Muscle layer of duodenum (tissue), 2 donors: ENCODE results near the gene RREB1.

Source experiments
- H3K27ac ChIP-seq: one replicate; pipeline ENCODE4 v1.7.0; 2013; ENCODE audit warnings: mild to moderate bottlenecking, low read length
- H3K27me3 ChIP-seq: one replicate; pipeline ENCODE4 v1.7.0; 2013; ENCODE audit warnings: low read depth, mild to moderate bottlenecking, control low read depth, low read length
- H3K36me3 ChIP-seq, 2 donors: one replicate each; pipeline ENCODE4 v1.7.0; 2013; ENCODE audit warnings: low read length in 2 of 2, control low read depth in 1 of 2, mild to moderate bottlenecking in 1 of 2; ENCODE audit not compliant: insufficient read depth in 2 of 2, control insufficient read depth in 1 of 2
- H3K4me1 ChIP-seq, 2 donors: one replicate each; pipeline ENCODE4 v1.7.0; 2013; ENCODE audit warnings: low read length in 2 of 2, mild to moderate bottlenecking in 2 of 2, control low read depth in 1 of 2, moderate library complexity in 1 of 2; ENCODE audit not compliant: insufficient read depth in 2 of 2, control insufficient read depth in 1 of 2
- H3K4me3 ChIP-seq, 2 donors: one replicate each; pipeline ENCODE4 v1.7.0; 2013; ENCODE audit warnings: low read length in 2 of 2, low read depth in 1 of 2, mild to moderate bottlenecking in 1 of 2
- H3K9me3 ChIP-seq, 2 donors: one replicate each; pipeline ENCODE4 v1.7.0; 2013; ENCODE audit warnings: low read length in 2 of 2, control low read depth in 1 of 2, mild to moderate bottlenecking in 1 of 2; ENCODE audit not compliant: control insufficient read depth in 1 of 2
- donor health status: healthy.

The RREB1 gene

DNA sequence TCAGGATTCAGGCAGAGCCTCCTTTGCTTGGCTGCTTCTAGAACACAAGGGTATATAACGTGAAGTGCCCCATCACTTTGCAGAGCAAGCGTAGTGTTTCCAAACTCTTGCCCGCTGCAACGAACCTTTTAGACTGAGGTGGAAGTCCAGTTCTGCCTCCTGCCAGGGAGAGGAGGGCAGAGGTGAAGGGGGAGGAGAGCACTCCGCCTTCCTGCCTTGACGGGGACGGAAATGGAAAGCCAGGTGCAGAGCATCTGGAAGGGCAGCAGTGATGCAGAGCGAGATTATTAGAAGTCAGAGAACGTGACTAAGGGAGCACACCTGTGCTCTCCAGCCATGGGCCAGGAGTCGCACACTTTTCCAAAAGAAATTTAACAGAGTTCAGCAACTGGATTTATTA is 63.4 kb downstream of the RREB1 start:
- no peak overlapping the region for H3K4me3 ChIP-seq
- no peak overlapping the region for H3K27ac ChIP-seq
- H3K36me3 ChIP-seq: no peaks in the 10 kb centered on the region
- H3K9me3 ChIP-seq: no peaks in the 10 kb centered on the region
- H3K27me3 ChIP-seq: no peaks in the 10 kb centered on the region
- H3K4me1 ChIP-seq: peaks cover 23 to 48% of the 10 kb centered on the region in 2 donors

DNA sequence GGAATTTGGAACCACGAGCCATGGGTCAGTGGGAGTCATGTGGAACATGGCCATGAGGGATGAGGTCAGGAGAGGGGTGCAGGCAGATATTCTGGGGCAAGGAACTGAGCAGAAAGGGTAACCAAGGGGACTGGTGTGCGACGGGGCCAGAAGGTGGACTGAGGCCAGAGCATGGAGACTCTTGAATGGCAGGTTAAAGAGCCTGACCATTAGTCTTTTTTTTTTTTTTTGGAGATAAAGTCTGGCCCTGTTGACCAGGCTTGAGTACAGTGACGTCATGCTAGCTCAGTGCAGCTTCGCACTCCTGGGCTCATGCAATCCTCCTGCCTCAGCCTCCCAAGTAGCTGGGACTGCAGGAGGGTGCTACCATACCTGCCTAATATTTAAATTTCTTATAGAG is 64.0 kb downstream of the RREB1 start:
- H3K4me1 ChIP-seq: peaks cover 17 to 47% of the 10 kb centered on the region in 2 donors
- H3K27me3 ChIP-seq: no peaks in the 10 kb centered on the region
- no peaks in the 10 kb centered on the region for H3K9me3 ChIP-seq
- H3K4me3 ChIP-seq: no peak overlapping the region
- no peak overlapping the region for H3K27ac ChIP-seq
- H3K36me3 ChIP-seq: no peaks in the 10 kb centered on the region

DNA sequence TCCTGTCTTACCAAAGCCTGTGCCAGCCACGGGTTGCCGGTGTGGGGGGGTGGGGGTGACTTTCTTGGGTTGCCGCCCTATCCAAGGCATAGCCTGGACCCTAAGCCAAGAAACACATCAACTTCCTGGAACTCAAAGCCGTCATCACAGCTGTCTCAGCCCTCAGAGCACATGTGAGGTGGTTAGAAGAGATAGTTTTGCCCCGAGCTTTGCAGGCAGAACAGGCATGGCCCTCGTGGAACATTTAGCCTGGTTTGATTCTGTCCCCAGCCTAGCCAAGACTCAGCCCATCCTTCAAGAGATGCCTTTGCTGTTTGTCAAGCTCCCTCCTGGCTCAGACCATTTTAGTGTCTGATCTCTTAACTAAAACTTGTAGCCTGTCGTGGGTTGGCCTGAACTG is 64.9 kb downstream of the RREB1 start:
- H3K4me1 ChIP-seq: peaks cover 15 to 45% of the 10 kb centered on the region in 2 donors
- H3K27me3 ChIP-seq: no peaks in the 10 kb centered on the region
- H3K36me3 ChIP-seq: no peaks in the 10 kb centered on the region
- H3K27ac ChIP-seq: no peak overlapping the region
- H3K9me3 ChIP-seq: no peaks in the 10 kb centered on the region
- no peak overlapping the region for H3K4me3 ChIP-seq

GRCh38 chr6:7173843-7174503 is 66.2 kb downstream of the RREB1 start:
- Histone ChIP-seq H3K4me1 (peaks cover 8 to 33% of the 10 kb centered on the region in 2 donors), H3K27ac (no peak overlapping the region), H3K9me3 (no peaks in the 10 kb centered on the region), H3K36me3 (no peaks in the 10 kb centered on the region), H3K27me3 (no peaks in the 10 kb centered on the region), H3K4me3 (no peak overlapping the region)

- no peak overlapping the region for H3K27ac ChIP-seq
- peaks cover 5 to 7% of the 10 kb centered on the region in 2 donors for H3K36me3 ChIP-seq
- H3K9me3 ChIP-seq: no peaks in the 10 kb centered on the region
- no peaks in the 10 kb centered on the region for H3K27me3 ChIP-seq
- no peak overlapping the region for H3K4me3 ChIP-seq
- peaks cover 0 to 18% of the 10 kb centered on the region in 2 donors for H3K4me1 ChIP-seq
Measured at GRCh38 chr6:7175462-7175861, 67.7 kb downstream of the RREB1 start.

DNA sequence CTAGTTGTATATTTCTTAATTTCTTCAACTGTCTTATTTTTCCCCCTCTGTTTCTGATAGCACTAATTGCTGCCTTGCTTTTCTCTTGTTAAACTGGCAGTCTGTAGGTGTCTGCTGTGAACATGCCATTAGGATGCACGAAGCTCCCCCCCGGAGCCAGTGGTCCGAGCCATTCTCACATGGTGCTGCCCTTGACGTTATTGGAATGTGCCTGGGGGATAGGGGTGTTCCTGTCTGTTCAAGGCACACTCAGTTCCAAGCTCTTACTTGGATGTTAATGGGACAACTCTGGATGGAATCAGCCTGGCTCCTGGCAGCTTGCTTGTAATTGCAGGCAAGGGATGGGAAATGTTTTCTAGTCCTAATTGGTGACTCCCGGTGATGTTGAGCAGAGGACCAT is 68.4 kb downstream of the RREB1 start:
- Histone ChIP-seq H3K9me3 (no peaks in the 10 kb centered on the region), H3K4me3 (no peak overlapping the region), H3K36me3 (peaks cover 11 to 15% of the 10 kb centered on the region in 2 donors), H3K27ac (no peak overlapping the region), H3K4me1 (peaks cover 0 to 16% of the 10 kb centered on the region in 2 donors), H3K27me3 (no peaks in the 10 kb centered on the region)

GRCh38 chr6:7178280-7178679 is 70.5 kb downstream of the RREB1 start:
- Histone ChIP-seq H3K4me3 (no peak overlapping the region), H3K27me3 (no peaks in the 10 kb centered on the region), H3K36me3 (peaks cover 31% of the 10 kb centered on the region in 2 donors), H3K27ac (no peak overlapping the region), H3K4me1 (peaks cover 0 to 16% of the 10 kb centered on the region in 2 donors), H3K9me3 (no peaks in the 10 kb centered on the region)

GRCh38 chr6:7180751-7181150 is 73.0 kb downstream of the RREB1 start:
- Histone ChIP-seq H3K4me3 (no peak overlapping the region), H3K27ac (no peak overlapping the region), H3K36me3 (peaks cover 36 to 40% of the 10 kb centered on the region in 2 donors), H3K27me3 (no peaks in the 10 kb centered on the region), H3K4me1 (peaks cover 0 to 9% of the 10 kb centered on the region in 2 donors), H3K9me3 (no peaks in the 10 kb centered on the region)

DNA sequence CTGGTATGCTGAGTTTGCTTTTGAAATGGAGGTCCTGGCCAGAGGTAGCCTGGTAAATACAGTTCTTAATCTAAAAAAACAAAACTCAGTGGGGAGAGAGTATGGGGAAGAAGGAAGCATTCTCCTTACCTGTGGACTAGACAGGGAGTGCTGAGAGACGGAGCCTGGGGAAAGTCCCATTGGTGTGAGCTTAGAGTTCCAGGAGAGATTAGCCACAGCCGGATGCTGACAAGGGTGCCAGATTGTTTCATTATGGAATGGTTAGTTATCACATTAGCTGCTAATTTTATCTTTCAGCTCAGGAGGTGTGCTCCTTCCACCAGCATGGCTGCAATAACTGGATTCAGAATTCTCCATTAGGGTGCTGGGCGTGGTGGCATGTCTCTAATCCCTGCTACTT is 75.9 kb downstream of the RREB1 start:
- no peaks in the 10 kb centered on the region for H3K4me1 ChIP-seq
- no peak overlapping the region for H3K27ac ChIP-seq
- H3K36me3 ChIP-seq: peaks cover 44 to 62% of the 10 kb centered on the region in 2 donors
- H3K27me3 ChIP-seq: no peaks in the 10 kb centered on the region
- no peaks in the 10 kb centered on the region for H3K9me3 ChIP-seq
- no peak overlapping the region for H3K4me3 ChIP-seq

DNA sequence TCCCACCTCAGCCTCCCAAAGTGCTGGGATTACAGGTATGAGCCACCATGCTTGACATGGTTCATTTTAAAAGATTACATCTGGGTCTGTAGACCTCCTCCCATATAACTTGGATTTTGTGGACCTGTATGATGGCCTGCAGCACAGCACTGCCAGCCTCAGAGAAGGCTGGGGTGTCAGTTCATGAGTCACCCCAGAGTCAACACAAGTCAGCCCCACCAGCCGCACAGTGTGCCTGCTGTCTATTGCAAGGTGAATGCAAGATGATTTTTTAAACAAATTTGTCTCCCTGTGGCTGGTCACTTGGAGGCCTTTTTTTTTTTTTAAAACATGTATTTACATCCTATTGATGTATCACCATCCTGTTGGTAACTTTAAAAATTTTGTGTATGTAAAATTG is 76.7 kb downstream of the RREB1 start:
- Histone ChIP-seq H3K27ac (no peak overlapping the region), H3K27me3 (no peaks in the 10 kb centered on the region), H3K4me3 (no peak overlapping the region), H3K9me3 (no peaks in the 10 kb centered on the region), H3K4me1 (no peaks in the 10 kb centered on the region), H3K36me3 (peaks cover 52 to 70% of the 10 kb centered on the region in 2 donors)

DNA sequence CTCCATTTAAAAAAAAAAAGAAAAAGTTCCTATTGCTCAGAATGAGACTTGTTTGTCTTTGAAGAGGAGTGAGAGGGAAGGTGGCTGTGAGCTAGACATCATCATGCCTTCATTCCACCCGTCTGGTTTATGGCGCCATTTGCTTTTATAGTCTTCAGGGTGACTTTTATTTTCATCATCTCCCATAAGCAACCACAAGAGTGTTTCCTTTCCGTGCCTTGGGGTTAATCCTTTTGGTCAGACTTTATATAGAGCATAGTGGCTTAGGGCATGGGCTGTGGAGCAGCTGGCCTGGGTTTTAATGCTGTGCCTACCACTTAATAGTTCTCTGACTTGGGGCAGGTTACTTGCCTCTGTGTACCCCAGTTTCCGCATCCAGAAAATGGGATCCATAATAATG is 77.8 kb downstream of the RREB1 start:
- Histone ChIP-seq H3K4me3 (no peak overlapping the region), H3K27ac (no peak overlapping the region), H3K27me3 (no peaks in the 10 kb centered on the region), H3K9me3 (no peaks in the 10 kb centered on the region), H3K36me3 (peaks cover 50 to 63% of the 10 kb centered on the region in 2 donors), H3K4me1 (no peaks in the 10 kb centered on the region)

DNA sequence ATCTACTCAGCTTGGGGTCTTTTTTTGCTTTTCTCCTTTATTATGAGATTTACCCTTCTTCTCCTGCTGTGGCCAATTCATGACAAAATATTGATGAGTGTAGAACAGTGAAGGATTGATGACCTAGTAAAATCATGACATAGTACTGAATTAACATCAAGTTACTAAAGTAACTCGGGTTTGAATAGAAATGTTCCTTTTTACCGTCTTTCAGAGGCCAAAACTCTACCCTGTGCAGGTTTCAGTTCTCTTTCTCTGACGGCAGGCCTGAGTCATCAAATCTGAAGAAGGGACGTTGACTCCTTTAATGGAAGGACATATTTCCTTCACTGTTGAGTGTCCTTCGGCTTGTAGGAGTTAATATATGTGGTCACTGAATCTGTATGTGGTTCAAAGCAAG is 80.7 kb downstream of the RREB1 start:
- Histone ChIP-seq H3K27ac (no peak overlapping the region), H3K36me3 (peaks cover 34 to 45% of the 10 kb centered on the region in 2 donors), H3K4me1 (no peaks in the 10 kb centered on the region), H3K27me3 (no peaks in the 10 kb centered on the region), H3K9me3 (no peaks in the 10 kb centered on the region), H3K4me3 (no peak overlapping the region)
